AG10803 (cell line): Measurements from ENCODE around the gene MSMP.

Source experiments
- DNase-seq: peaks from one replicate; pipeline ENCODE4 v3.0.0; 2010; ENCODE audit warnings: low read depth
- H3K4me3 ChIP-seq: 2 replicates; pipeline ENCODE4 v1.5.1; 2011; ENCODE audit warnings: mild to moderate bottlenecking, low read length, control low read depth
- TF ChIP-seq, protein P1 (sequence below): conservative IDR thresholded peaks from 2 replicates; pipeline ENCODE4 v1.5.1; 2011; ENCODE audit warnings: mild to moderate bottlenecking, low read length, control low read depth, inconsistent platforms

Gene MSMP

DNA sequence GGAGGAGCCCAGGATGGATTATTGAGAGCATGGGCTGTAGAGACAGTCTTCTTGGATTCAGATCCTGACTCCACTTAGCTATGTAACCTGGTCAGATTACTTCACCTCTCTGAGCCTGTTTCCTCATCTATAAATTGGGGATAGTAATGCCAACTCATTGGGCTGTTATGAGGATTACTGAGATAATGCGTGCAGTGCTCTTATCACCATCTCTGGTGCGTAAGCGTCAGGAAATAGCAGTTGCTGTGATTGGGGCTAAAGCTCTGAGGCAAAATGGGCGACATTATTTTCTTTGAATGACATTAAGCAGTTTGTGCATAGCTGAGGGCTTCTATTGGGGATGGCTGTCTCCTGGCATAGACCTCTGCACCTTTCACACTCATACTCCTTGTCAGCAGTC, 995 bp upstream of the MSMP start:
- H3K4me3 ChIP-seq, result no peak overlapping the region
- TF ChIP-seq, protein P1, sequence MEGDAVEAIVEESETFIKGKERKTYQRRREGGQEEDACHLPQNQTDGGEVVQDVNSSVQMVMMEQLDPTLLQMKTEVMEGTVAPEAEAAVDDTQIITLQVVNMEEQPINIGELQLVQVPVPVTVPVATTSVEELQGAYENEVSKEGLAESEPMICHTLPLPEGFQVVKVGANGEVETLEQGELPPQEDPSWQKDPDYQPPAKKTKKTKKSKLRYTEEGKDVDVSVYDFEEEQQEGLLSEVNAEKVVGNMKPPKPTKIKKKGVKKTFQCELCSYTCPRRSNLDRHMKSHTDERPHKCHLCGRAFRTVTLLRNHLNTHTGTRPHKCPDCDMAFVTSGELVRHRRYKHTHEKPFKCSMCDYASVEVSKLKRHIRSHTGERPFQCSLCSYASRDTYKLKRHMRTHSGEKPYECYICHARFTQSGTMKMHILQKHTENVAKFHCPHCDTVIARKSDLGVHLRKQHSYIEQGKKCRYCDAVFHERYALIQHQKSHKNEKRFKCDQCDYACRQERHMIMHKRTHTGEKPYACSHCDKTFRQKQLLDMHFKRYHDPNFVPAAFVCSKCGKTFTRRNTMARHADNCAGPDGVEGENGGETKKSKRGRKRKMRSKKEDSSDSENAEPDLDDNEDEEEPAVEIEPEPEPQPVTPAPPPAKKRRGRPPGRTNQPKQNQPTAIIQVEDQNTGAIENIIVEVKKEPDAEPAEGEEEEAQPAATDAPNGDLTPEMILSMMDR, result no peak
- DNase-seq, result no peak

DNA sequence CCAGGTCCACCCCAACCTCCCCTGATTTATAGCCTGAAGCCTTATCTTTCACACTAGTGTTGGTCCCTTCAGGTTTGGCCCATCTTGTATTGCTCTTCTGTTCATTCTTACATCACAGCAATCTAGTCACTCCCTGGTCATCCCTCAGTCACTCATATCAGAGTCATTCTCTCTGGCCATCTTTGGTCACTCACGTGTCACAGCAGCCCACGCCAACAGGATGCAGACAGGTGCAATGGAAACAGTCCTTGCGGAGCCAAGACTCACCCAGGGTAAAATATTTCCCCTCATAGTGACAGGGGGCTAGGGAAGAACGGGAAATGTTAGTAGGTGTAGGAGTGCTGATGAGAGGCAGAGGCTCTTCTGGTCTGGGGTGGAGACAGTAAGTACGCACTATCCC, 610 bp downstream of the MSMP start:
- H3K4me3 ChIP-seq, result no peak overlapping the region
- DNase-seq, result no peak
- TF ChIP-seq, protein P1, result no peak

DNA sequence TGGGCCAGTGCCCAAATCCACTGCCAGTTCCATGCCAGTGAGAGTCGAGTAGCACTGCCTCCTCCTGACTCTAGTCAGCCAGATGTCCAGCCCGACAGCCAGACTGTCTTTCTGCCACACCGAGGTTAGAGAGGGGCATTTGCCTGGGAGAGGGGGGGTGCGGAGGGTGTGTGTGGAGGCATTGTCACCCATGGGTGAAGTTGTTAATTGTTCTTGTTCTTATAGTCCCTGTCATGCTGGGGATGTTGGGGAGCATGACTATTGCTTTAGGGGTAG, 3.9 kb downstream of the MSMP start:
- TF ChIP-seq, protein P1, result no peak
- H3K4me3 ChIP-seq, result peak overlapping the region; percentile 86
- DNase-seq, result no peak

DNA sequence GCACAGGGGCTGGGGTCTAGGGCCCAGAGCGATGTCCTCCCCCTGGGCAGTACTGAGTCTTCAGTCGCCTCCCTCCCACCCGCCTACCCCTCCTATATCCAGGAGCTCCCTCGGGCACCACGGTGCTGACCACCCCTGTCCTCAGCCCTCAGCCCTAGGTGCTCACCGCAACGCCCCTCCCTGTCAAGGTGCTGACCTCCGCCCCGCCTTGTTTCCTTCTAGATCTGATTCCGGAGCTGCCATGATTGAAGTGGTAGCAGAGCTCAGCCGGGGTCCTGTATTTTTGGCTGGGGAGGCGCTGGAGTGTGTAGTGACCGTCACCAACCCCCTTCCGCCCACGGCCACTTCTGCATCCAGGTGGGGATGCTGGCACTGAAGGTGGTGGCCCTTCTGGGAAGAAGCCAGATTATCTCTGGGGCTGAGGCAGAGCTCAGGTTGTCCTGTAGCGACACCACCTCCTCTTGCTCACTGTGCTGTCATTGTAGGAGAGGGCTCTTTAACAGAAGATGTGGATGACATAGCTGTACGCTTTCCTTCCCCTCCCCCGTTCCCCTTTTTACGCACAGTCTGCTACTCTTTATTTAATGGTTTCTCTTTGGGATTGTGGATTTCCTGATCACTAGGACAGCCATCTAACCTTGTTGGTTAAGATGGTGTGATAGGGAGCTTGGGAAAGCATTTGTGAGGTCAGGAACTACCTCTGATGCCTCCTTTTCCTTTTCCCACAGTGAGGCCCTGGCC, 4.4 kb downstream of the MSMP start:
- TF ChIP-seq, protein P1, result no peak
- peak overlapping the region; percentile 86 for H3K4me3 ChIP-seq
- no peak for DNase-seq

DNA sequence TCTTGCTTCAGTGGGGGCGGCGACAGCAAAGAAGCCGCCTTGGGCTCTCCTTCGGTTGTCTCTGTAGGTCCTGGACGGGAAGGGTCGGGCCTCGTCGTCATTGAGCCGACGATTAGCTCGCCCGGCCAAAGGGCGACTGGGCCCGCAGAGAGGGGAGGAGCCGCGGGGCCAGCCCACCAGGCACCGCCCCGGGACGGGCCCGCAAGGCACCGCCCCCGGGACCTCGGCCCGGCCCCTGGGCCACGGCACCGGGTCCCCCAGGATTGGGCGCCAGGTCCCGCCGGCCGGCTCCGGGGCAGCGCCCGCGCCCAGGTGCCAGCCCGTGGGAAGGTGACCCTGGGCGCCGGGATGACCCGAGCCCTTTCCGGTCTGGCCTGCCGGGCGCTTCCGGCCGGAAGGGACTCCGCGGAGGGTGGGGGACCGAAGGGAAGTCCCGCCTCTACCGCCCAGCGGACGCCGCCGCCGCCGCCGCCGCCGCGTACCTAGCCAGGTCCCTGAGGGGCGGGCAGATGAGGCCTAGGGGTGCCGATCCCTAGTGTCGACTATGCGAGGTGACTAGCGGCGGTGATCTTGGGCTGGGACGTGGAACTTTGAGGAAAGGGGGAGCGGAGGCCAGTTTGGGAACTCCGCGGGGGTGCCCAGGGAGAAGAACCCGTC, 5.1 kb downstream of the MSMP start, which contains the start of the genes GBA2 and RGP1:
GBA2 (minus strand) TSS at position 371 of the 657 bp plus-strand sequence. CDS start 524 bp downstream, outside the sequence.
RGP1 (plus strand) TSS at position 430 of the 657 bp plus-strand sequence. CDS start 469 bp downstream, outside the sequence.
- peak within 1 kb of the TSS; percentile 86 for H3K4me3 ChIP-seq
- peak; percentile 58 for DNase-seq
- TF ChIP-seq, protein P1, result no peak

DNA sequence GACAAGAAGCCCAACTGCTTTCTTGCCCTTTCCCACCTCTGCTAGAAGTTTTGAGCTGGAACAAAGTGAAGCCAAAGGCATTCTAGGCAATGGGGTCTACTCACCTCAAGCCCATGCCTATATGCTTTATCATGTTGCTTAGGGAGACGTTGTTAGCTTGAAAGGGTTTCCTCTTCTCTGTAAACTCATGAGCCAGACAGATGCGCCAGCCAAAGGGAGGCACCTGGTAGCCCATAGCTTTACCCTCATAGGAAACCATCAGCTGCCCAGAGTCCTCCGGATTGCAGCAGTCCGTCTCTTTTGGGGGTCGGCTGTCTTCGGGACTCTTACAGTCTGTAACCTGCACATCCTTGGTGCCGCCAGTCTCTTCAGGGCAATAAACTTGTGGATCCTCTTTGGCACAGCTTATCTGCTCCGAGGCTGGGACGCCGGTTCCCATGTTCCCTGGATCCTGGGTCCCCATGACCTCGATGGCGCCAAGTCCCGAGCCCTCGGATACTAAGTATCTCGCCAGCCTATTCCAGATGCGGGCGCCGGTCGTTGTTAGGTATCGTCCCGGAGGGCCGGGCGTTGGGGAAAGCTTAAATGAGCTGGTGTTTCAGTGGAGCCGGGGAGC, 5.7 kb downstream of the MSMP start:
- TF ChIP-seq, protein P1, result no peak
- DNase-seq, result no peak
- H3K4me3 ChIP-seq, result peak overlapping the region; percentile 86

DNA sequence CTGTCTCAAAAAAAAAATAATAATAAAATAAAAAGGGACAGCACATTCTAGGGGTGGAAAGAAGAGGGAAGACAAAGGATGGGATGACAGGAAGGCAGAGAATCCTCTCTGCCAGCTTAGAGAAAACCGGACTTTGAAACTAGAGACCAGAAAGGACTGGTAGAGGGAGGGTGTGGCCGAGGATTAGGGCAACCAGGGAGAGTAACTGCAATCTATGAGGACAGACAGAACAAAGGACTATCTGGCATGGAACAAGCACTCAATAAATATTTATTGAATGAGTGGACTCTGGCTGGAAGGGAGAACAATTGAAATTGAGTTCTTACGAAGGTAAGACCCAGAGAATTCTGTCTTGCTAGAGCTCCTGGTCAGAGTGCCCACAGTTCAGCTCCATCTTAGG, 7.5 kb downstream of the MSMP start:
- no peak for DNase-seq
- TF ChIP-seq, protein P1, result no peak
- H3K4me3 ChIP-seq, result peak overlapping the region; percentile 86
